DOHH2 (cell line): ENCODE data around the gene DPH3.

Experiments used
- CTCF ChIP-seq: fragments of 200-600 bp; sonication (generic); IDR thresholded peaks from one replicate; pipeline ENCODE4 v1.5.1; 2014; ENCODE audit warnings: antibody characterized with exemption, mild to moderate bottlenecking, low read depth, low read length; ENCODE audit not compliant: poor library complexity, severe bottlenecking
- EZH2phosphoT487 ChIP-seq: fragments of 200-600 bp; sonication (generic); IDR thresholded peaks from 2 replicates; pipeline ENCODE4 v1.6.1; 2017; ENCODE audit warnings: borderline replicate concordance, mild to moderate bottlenecking, antibody characterized with exemption, low read length, moderate library complexity, mixed read lengths

GRCh38 chr3:16286161-16286560 is 21.4 kb upstream of the DPH3 start:
- TF ChIP-seq CTCF (no peak), EZH2phosphoT487 (no peak)
